ENCODE measurements around the gene MYO3B. TPM values are rescaled to one million over a fixed set of nuclear protein-coding genes. Genes with fewer than 3 reads are reported as not detected.

The MYO3B gene
- polyA plus RNA-seq, 2 of the 4 experiments (the other 2 are of a cell fraction): 0.01 TPM; not detected in 1

DNA sequence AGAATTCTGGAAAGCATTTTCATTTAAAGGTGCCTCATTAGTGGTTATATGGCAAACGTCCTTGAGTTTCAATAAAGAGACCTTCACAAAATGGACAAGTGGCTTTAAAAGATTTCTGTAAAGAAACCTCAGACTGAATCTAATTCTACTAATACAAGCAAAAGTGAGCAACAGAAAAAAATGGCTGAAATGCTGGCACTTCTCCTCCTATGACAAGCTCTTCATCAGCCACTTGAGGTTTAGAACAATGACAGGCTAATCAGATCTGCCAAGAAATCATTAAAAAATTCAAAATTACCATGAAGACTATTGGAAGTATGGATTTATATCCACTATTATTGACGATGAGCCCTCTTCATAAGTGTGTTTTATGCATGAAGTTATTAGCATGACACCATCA, 71.8 kb downstream of the MYO3B start (continued):
- TF ChIP-seq, protein P1, sequence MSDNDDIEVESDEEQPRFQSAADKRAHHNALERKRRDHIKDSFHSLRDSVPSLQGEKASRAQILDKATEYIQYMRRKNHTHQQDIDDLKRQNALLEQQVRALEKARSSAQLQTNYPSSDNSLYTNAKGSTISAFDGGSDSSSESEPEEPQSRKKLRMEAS (IDR thresholded peaks at IDR 0.05): no peak
- TF ChIP-seq TFCP2L1 (CRISPR knock-in tag; IDR thresholded peaks at IDR 0.05) (no peak), RCOR1 (IDR thresholded peaks at IDR 0.05; ENCODE audit: low read depth, low read length) (no peak), EP300 (IDR thresholded peaks at IDR 0.05) (no peak), MYC (IDR thresholded peaks at IDR 0.05; ENCODE audit: borderline replicate concordance, low read length) (no peak), RARB (CRISPR knock-in tag; IDR thresholded peaks at IDR 0.05) (no peak), FOXS1 (CRISPR knock-in tag; IDR thresholded peaks at IDR 0.05) (no peak), EHF (CRISPR knock-in tag; IDR thresholded peaks at IDR 0.05) (no peak), NPAS2 (CRISPR knock-in tag; IDR thresholded peaks at IDR 0.05; ENCODE audit: borderline replicate concordance) (no peak)

- FAIRE-seq: no peak
- CTCF ChIA-PET: interaction anchor here (1.0 kb wide), 1 partner anchor 14 kb away, joined by 3 read pairs; no protein-coding TSS in a partner anchor
These were observed 72.6 kb downstream of the MYO3B start for GRCh38 chr2:170250584-170250983.

DNA sequence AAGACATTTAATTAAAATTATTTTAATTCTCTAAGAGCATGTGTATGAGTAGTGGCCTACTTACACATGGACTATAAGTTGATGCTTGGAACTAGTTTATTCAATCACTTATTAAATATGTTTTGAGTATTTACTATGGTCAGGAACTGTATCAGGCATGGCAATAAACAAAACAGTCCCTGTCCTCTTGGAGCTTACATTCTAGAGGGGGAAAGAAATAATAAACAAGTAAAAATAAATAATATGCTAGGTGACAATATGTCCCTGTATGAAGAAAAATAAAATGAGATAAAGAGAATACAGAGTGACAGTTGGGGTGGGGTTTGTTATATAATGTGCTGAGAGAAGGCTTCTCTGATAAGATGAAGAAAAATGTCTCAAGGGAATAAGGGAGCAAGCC, 74.5 kb downstream of the MYO3B start:
- no peak overlapping the region for H3K27ac ChIP-seq
- H3K4me3 ChIP-seq: no peak overlapping the region
- ATAC-seq (no peak), FAIRE-seq (no peak), DNase-seq (ENCODE audit: low read depth in 1 of 2, low spot score in 1 of 2) (no peak)
- no peaks in the 10 kb centered on the region for H3K4me1 ChIP-seq
- POLR2A ChIA-PET: interaction anchor here (0.6 kb wide), 1 partner anchor 41 kb away, joined by 5 read pairs; no protein-coding TSS in a partner anchor
- no peak for TF ChIP-seq GATA3 (IDR thresholded peaks at IDR 0.05; ENCODE audit: borderline replicate concordance)
- CTCF ChIA-PET: interaction anchor here (0.9 to 2.3 kb wide), 2 partner anchors 17 to 20 kb away, joined by 3 to 9 read pairs; no protein-coding TSS in a partner anchor
- no peak overlapping the region for H3K4me2 ChIP-seq
- H3K9me3 ChIP-seq: no peaks in the 10 kb centered on the region

More at GRCh38 chr2:170250584-170250983, 72.6 kb downstream of the MYO3B start:
- Histone ChIP-seq H3K4me3 (no peak overlapping the region), H3K4me1 (no peaks in the 10 kb centered on the region), H3K9me3 (no peaks in the 10 kb centered on the region), H3K27ac (no peak overlapping the region), H3K4me2 (peak overlapping the region; percentile 34; the same call in 1 of the 3 replicates)
- TF ChIP-seq HOXA7 (CRISPR knock-in tag; IDR thresholded peaks at IDR 0.05) (no peak), RCOR1 (IDR thresholded peaks at IDR 0.05; ENCODE audit: low read depth, low read length) (no peak), NPAS2 (CRISPR knock-in tag; IDR thresholded peaks at IDR 0.05; ENCODE audit: borderline replicate concordance) (no peak), MAZ (IDR thresholded peaks at IDR 0.05; ENCODE audit: borderline replicate concordance, low read depth, low read length) (no peak), GATA3 (IDR thresholded peaks at IDR 0.05; ENCODE audit: borderline replicate concordance) (no peak), CHD2 (IDR thresholded peaks at IDR 0.05; ENCODE audit: low read length, partially characterized antibody) (no peak), FOSL2 (IDR thresholded peaks at IDR 0.05) (no peak), FOSL2 (CRISPR knock-in tag; IDR thresholded peaks at IDR 0.05) (no peak), ZSCAN20 (CRISPR knock-in tag; IDR thresholded peaks at IDR 0.05) (no peak), ZNF302 (CRISPR knock-in tag; IDR thresholded peaks at IDR 0.05) (no peak), FOSB (CRISPR knock-in tag; IDR thresholded peaks at IDR 0.05) (no peak), TFCP2L1 (CRISPR knock-in tag; IDR thresholded peaks at IDR 0.05) (no peak), HMGXB4 (CRISPR knock-in tag; IDR thresholded peaks at IDR 0.05; ENCODE audit: borderline replicate concordance) (no peak), SREBF2 (IDR thresholded peaks at IDR 0.05) (no peak), HES2 (IDR thresholded peaks at IDR 0.05) (no peak), NFE2L2 (conservative IDR thresholded peaks at IDR 0.05; ENCODE audit: low read length) (no peak)
- TF ChIP-seq, protein P2, sequence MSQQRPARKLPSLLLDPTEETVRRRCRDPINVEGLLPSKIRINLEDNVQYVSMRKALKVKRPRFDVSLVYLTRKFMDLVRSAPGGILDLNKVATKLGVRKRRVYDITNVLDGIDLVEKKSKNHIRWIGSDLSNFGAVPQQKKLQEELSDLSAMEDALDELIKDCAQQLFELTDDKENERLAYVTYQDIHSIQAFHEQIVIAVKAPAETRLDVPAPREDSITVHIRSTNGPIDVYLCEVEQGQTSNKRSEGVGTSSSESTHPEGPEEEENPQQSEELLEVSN (IDR thresholded peaks at IDR 0.05; ENCODE audit: borderline replicate concordance, low read depth): no peak
- TF ChIP-seq, protein P3, sequence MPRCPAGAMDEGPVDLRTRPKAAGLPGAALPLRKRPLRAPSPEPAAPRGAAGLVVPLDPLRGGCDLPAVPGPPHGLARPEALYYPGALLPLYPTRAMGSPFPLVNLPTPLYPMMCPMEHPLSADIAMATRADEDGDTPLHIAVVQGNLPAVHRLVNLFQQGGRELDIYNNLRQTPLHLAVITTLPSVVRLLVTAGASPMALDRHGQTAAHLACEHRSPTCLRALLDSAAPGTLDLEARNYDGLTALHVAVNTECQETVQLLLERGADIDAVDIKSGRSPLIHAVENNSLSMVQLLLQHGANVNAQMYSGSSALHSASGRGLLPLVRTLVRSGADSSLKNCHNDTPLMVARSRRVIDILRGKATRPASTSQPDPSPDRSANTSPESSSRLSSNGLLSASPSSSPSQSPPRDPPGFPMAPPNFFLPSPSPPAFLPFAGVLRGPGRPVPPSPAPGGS (IDR thresholded peaks at IDR 0.05): no peak
- POLR2A ChIA-PET: no interaction called here
- 50% methylated on average over 6 of the region's 6 CpGs for WGBS (ENCODE audit: missing lambda C conversion rate)
- no peak for ATAC-seq
- no peak for DNase-seq (ENCODE audit: low read depth in 1 of 2, low spot score in 1 of 2)
